GM20000 (cell line): ENCODE measurements around the gene ISY1.
"Not testable (repeated sequence)": the region's sequence is repeated elsewhere in the genome, so short reads cannot be mapped to it uniquely, and the experiment has no call there.

Experiments
- DNase-seq: peaks from one replicate; pipeline ENCODE4 v3.0.0; 2012; ENCODE audit warnings: low spot score
- CTCF ChIP-seq: IDR thresholded peaks from 2 replicates; pipeline ENCODE4 v1.5.1; 2012; ENCODE audit warnings: mild to moderate bottlenecking, control low read depth; ENCODE audit errors: extremely low read depth, missing control alignments

The ISY1 gene

GRCh38 chr3:129104498-129105079 lies 56.3 kb downstream of the ISY1 start:
- no peak for TF ChIP-seq CTCF
- DNase-seq = no peak

- TF ChIP-seq CTCF = no peak
- DNase-seq = no peak
Observed at GRCh38 chr3:129104051-129104450, 56.8 kb downstream of the ISY1 start.

- no peak for DNase-seq
- TF ChIP-seq CTCF = no peak
Observed at GRCh38 chr3:129103296-129103695, 57.6 kb downstream of the ISY1 start.

GRCh38 chr3:129101370-129102138 lies 59.3 kb downstream of the ISY1 start:
- TF ChIP-seq CTCF = no peak
- no peak for DNase-seq

GRCh38 chr3:129100274-129100673 lies 60.6 kb downstream of the ISY1 start:
- no peak for TF ChIP-seq CTCF
- DNase-seq = no peak

- DNase-seq = no peak
- TF ChIP-seq CTCF = no peak
Observed at GRCh38 chr3:129095285-129095684, 65.6 kb downstream of the ISY1 start.

- DNase-seq = not testable (repeated sequence)
Observed at GRCh38 chr3:129088312-129088711, 72.6 kb downstream of the ISY1 start.

GRCh38 chr3:129087904-129088303 lies 73.0 kb downstream of the ISY1 start:
- not testable (repeated sequence) for DNase-seq
